ENCODE data around the gene TENT4A. TPM values are rescaled to one million over a fixed set of nuclear protein-coding genes. Genes with fewer than 3 reads are reported as not detected.

Gene TENT4A
- total and polyA plus RNA-seq, 2 of the 4 experiments (the other 2 are of a cell fraction): 5.9 to 17.2 TPM

GRCh38 chr5:6758236-6758635, 45.0 kb downstream of the TENT4A start:
- Histone ChIP-seq H3K79me1 (ENCODE audit: low read depth in 1 of 2, low read length in 2 of 2) (peaks cover 3 to 8% of the 10 kb centered on the region in 2 experiments; a peak in 2 of 4 replicates), H3K14ac (replicated peaks; ENCODE audit: low read depth, low read length) (no peak overlapping the region), H4K5ac (ENCODE audit: low read depth, low read length) (no peak overlapping the region), H3K9me1 (ENCODE audit: insufficient read depth, low read length) (peaks cover 5% of the 10 kb centered on the region; the same call in 1 of the 2 replicates), H4K20me1 (ENCODE audit: insufficient read depth, low read length) (peaks cover 5% of the 10 kb centered on the region), H2BK120ac (ENCODE audit: low read depth, low read length) (no peak overlapping the region), H2BK20ac (ENCODE audit: low read depth, low read length) (no peak overlapping the region), H2AFZ (replicated peaks; ENCODE audit: low read length, poor library complexity) (no peak overlapping the region), H3K4ac (ENCODE audit: low read depth, low read length) (no peak overlapping the region), H2AK9ac (replicated peaks; ENCODE audit: low read depth, low read length, poor library complexity) (no peak overlapping the region), H3K18ac (ENCODE audit: low read depth, low read length) (no peak overlapping the region), H4K91ac (ENCODE audit: insufficient read depth, low read depth, low read length) (no peak overlapping the region), H3K4me2 (ENCODE audit: low read depth, low read length) (no peak overlapping the region), H4K8ac (ENCODE audit: low read depth in 2 of 2, low read length in 2 of 2) (no peak overlapping the region), H3K56ac (ENCODE audit: extremely low read depth, insufficient read depth, low read length) (no peak overlapping the region), H3K23ac (ENCODE audit: low read depth, low read length) (no peak overlapping the region), H3K27me3 (ENCODE audit: control insufficient read depth, insufficient read depth, low read length) (no peaks in the 10 kb centered on the region), H3K4me1 (ENCODE audit: control insufficient read depth, insufficient read depth, low read length) (no peaks in the 10 kb centered on the region), H3K9me3 (ENCODE audit: control insufficient read depth, insufficient read depth, low read length) (no peaks in the 10 kb centered on the region), H3K27ac (ENCODE audit: insufficient read depth, low read length) (no peak overlapping the region), H2BK15ac (ENCODE audit: low read depth, low read length) (no peak overlapping the region), H3K36me3 (ENCODE audit: control insufficient read depth, insufficient read depth, low read length) (peaks cover 40% of the 10 kb centered on the region), H2BK5ac (ENCODE audit: low read depth, low read length, poor library complexity, severe bottlenecking) (no peak overlapping the region), H3K9ac (ENCODE audit: low read depth, low read length) (no peak overlapping the region), H2AK5ac (ENCODE audit: low read depth, low read length) (no peak overlapping the region), H3K4me3 (ENCODE audit: insufficient read depth, low read depth, low read length) (no peak overlapping the region)
- in situ Hi-C loops (cut with MboI; ENCODE audit: low sequenced_read_pairs) (no loop called here), dilution Hi-C loops (cut with HindIII; ENCODE audit: low sequenced_read_pairs, unreplicated experiment) (no loop called here), intact Hi-C loops (cut with micrococcal nuclease) (no loop called here)
- no TSS peak for BruUV-seq (replicated peaks)
- CTCF ChIA-PET: no interaction called here
- POLR2A ChIA-PET (ENCODE audit: unreplicated experiment): no interaction called here
- TF ChIP-seq MAZ (IDR thresholded peaks at IDR 0.05; ENCODE audit: borderline replicate concordance, low read depth, low read length): no peak
- TF ChIP-seq ELK1 (IDR thresholded peaks at IDR 0.05; ENCODE audit: borderline replicate concordance, low read depth, low read length): no peak
- no peak for TF ChIP-seq RFX5 (IDR thresholded peaks at IDR 0.05; ENCODE audit: low read depth, low read length)
- no peak for TF ChIP-seq MAFK (IDR thresholded peaks at IDR 0.05; ENCODE audit: low read depth, low read length)
- no peak for TF ChIP-seq CTCF (conservative IDR thresholded peaks at IDR 0.05; ENCODE audit: low read depth, low read length)
- no peak for TF ChIP-seq MXI1 (IDR thresholded peaks at IDR 0.05; ENCODE audit: borderline replicate concordance, low read depth, low read length)
- TF ChIP-seq RAD21 (IDR thresholded peaks at IDR 0.05; ENCODE audit: low read length): no peak
- TF ChIP-seq CEBPB (IDR thresholded peaks at IDR 0.05; ENCODE audit: low read depth, low read length): no peak
- TF ChIP-seq CHD1 (IDR thresholded peaks at IDR 0.05; ENCODE audit: low read depth, low read length): no peak
- TF ChIP-seq SMC3 (IDR thresholded peaks at IDR 0.05; ENCODE audit: low read depth, low read length): no peak
- TF ChIP-seq NFE2L2 (IDR thresholded peaks at IDR 0.05; ENCODE audit: low read depth, low read length): no peak
- TF ChIP-seq USF2 (IDR thresholded peaks at IDR 0.05; ENCODE audit: low read depth, low read length): no peak
- no peak for TF ChIP-seq RCOR1 (IDR thresholded peaks at IDR 0.05; ENCODE audit: insufficient replicate concordance, low read length)
- no peak for TF ChIP-seq FOS (IDR thresholded peaks at IDR 0.05; ENCODE audit: low read depth, low read length)
- 100% methylated on average over 2 of the region's 6 CpGs; no CpG with 5 or more reads in 1 of the 2 experiments for WGBS, 2 experiments (ENCODE audit: extremely low coverage in 2 of 2, insufficient read length in 1 of 2)
- DNase-seq: no peak
- ATAC-seq (ENCODE audit: low read depth): no peak
